GM23248 (cell line): ENCODE data around the gene TMEM271.

ENCODE experiments used
- EZH2 ChIP-seq: fragments of 200-600 bp; sonication (generic); IDR thresholded peaks from 2 replicates; pipeline ENCODE4 v1.6.1; 2018; ENCODE audit warnings: antibody characterized with exemption, mild to moderate bottlenecking; ENCODE audit not compliant: insufficient read depth, poor library complexity, severe bottlenecking
- EZH2phosphoT487 ChIP-seq: fragments of 200-600 bp; sonication (generic); IDR thresholded peaks from 2 replicates; pipeline ENCODE4 v1.6.1; 2018; ENCODE audit warnings: antibody characterized with exemption, moderate library complexity, mild to moderate bottlenecking, low read depth; ENCODE audit not compliant: insufficient read depth

- TF ChIP-seq EZH2phosphoT487 (no peak), EZH2 (peak; percentile 43)
These were observed 1.5 kb downstream of the TMEM271 start for GRCh38 chr4:574346-575161.
